Measurements from ENCODE around the gene CLEC5A.

CLEC5A gene

GRCh38 chr7:141975806-141976523 is 29.2 kb upstream of the CLEC5A start:
- Histone ChIP-seq H3K4me2 (ENCODE audit: low read length, poor library complexity, severe bottlenecking) (peak overlapping the region; percentile 33), H3K18ac (ENCODE audit: low read depth in 1 of 2, low read length in 2 of 2) (no peak overlapping the region), H2AK5ac (ENCODE audit: low read length, severe bottlenecking) (no peak overlapping the region), H2AFZ (ENCODE audit: low read depth, low read length) (no peak overlapping the region), H3K14ac (ENCODE audit: low read length in 2 of 2) (no peak overlapping the region), H3K9me3 (ENCODE audit: control insufficient read depth, low read length) (no peaks in the 10 kb centered on the region), H3K27ac (ENCODE audit: low read length, poor library complexity, severe bottlenecking) (no peak overlapping the region), H4K8ac (ENCODE audit: low read length) (no peak overlapping the region), H2BK120ac (ENCODE audit: low read depth, low read length) (no peak overlapping the region), H3K23ac (ENCODE audit: low read length in 2 of 2) (no peak overlapping the region), H3K4me3 (ENCODE audit: insufficient read depth in 1 of 2, low read depth in 1 of 2, low read length in 2 of 2) (peak overlapping the region in 1 of 2 experiments; percentile 16), H4K91ac (ENCODE audit: low read length) (no peak overlapping the region), H3K27me3 (ENCODE audit: control insufficient read depth in 1 of 2, insufficient read depth in 1 of 2, low read length in 2 of 2) (peaks cover 0 to 6% of the 10 kb centered on the region in 2 experiments), H2BK12ac (ENCODE audit: low read length in 2 of 2) (no peak overlapping the region), H3K79me1 (replicated peaks; ENCODE audit: low read length, poor library complexity, severe bottlenecking) (no peaks in the 10 kb centered on the region), H2BK5ac (ENCODE audit: low read depth, low read length, poor library complexity, severe bottlenecking) (no peak overlapping the region), H3K36me3 (ENCODE audit: control insufficient read depth in 1 of 2, insufficient read depth in 2 of 2, low read depth in 1 of 2, low read length in 2 of 2) (no peaks in the 10 kb centered on the region), H2BK15ac (ENCODE audit: low read depth, poor library complexity, severe bottlenecking) (no peak overlapping the region), H3K4ac (ENCODE audit: low read depth in 1 of 2, low read length in 2 of 2) (no peak overlapping the region), H3K9ac (ENCODE audit: low read length) (peak overlapping the region; percentile 14), H3K4me1 (ENCODE audit: control insufficient read depth, insufficient read depth, low read depth, low read length) (no peaks in the 10 kb centered on the region)
- 24% methylated on average over 20 of the region's 21 CpGs for WGBS
- peak; percentile 0 for DNase-seq

- Histone ChIP-seq H3K9me3 (ENCODE audit: control insufficient read depth, low read length) (no peaks in the 10 kb centered on the region), H3K18ac (ENCODE audit: low read depth in 1 of 2, low read length in 2 of 2) (no peak overlapping the region), H2BK15ac (ENCODE audit: low read depth, poor library complexity, severe bottlenecking) (no peak overlapping the region), H2AFZ (ENCODE audit: low read depth, low read length) (no peak overlapping the region), H3K9ac (ENCODE audit: low read length) (no peak overlapping the region), H3K4me2 (ENCODE audit: low read length, poor library complexity, severe bottlenecking) (no peak overlapping the region), H3K27me3 (ENCODE audit: control insufficient read depth in 1 of 2, insufficient read depth in 1 of 2, low read length in 2 of 2) (peaks cover 0 to 6% of the 10 kb centered on the region in 2 experiments), H3K27ac (ENCODE audit: low read length, poor library complexity, severe bottlenecking) (no peak overlapping the region), H4K8ac (ENCODE audit: low read length) (no peak overlapping the region), H2AK5ac (ENCODE audit: low read length, severe bottlenecking) (no peak overlapping the region), H4K91ac (ENCODE audit: low read length) (no peak overlapping the region), H3K4me1 (ENCODE audit: control insufficient read depth, insufficient read depth, low read depth, low read length) (no peaks in the 10 kb centered on the region), H3K23ac (ENCODE audit: low read length in 2 of 2) (no peak overlapping the region), H3K79me1 (replicated peaks; ENCODE audit: low read length, poor library complexity, severe bottlenecking) (no peaks in the 10 kb centered on the region), H3K14ac (ENCODE audit: low read length in 2 of 2) (no peak overlapping the region), H2BK120ac (ENCODE audit: low read depth, low read length) (no peak overlapping the region), H2BK5ac (ENCODE audit: low read depth, low read length, poor library complexity, severe bottlenecking) (no peak overlapping the region), H3K4me3 (ENCODE audit: insufficient read depth in 1 of 2, low read depth in 1 of 2, low read length in 2 of 2) (no peak overlapping the region), H2BK12ac (ENCODE audit: low read length in 2 of 2) (no peak overlapping the region), H3K4ac (ENCODE audit: low read depth in 1 of 2, low read length in 2 of 2) (no peak overlapping the region), H3K36me3 (ENCODE audit: control insufficient read depth in 1 of 2, insufficient read depth in 2 of 2, low read depth in 1 of 2, low read length in 2 of 2) (no peaks in the 10 kb centered on the region)
- DNase-seq: no peak
- no CpG with 5 or more reads among the region's 2 CpGs for WGBS
Measured at GRCh38 chr7:141974831-141975230, 28.1 kb upstream of the CLEC5A start.

- Histone ChIP-seq H4K8ac (ENCODE audit: low read length) (no peak within 1 kb of the TSS), H3K4me3 (ENCODE audit: insufficient read depth in 1 of 2, low read depth in 1 of 2, low read length in 2 of 2) (no peak within 1 kb of the TSS)
Measured at GRCh38 chr7:141973673-141974072, 26.9 kb upstream of the CLEC5A start, which contains the start of gene TAS2R38. TAS2R38 (minus strand) TSS chr7:141973773; CDS start chr7:141973689, 84 bp downstream.

GRCh38 chr7:141960687-141961422 is 14.1 kb upstream of the CLEC5A start:
- no peak for DNase-seq
- Histone ChIP-seq H2BK120ac (ENCODE audit: low read depth, low read length) (no peak overlapping the region), H3K4ac (ENCODE audit: low read depth in 1 of 2, low read length in 2 of 2) (no peak overlapping the region), H2AK5ac (ENCODE audit: low read length, severe bottlenecking) (no peak overlapping the region), H3K23ac (ENCODE audit: low read length in 2 of 2) (no peak overlapping the region), H3K18ac (ENCODE audit: low read depth in 1 of 2, low read length in 2 of 2) (no peak overlapping the region), H3K14ac (ENCODE audit: low read length in 2 of 2) (no peak overlapping the region), H3K4me3 (ENCODE audit: insufficient read depth in 1 of 2, low read depth in 1 of 2, low read length in 2 of 2) (no peak overlapping the region), H3K4me2 (ENCODE audit: low read length, poor library complexity, severe bottlenecking) (no peak overlapping the region), H2BK5ac (ENCODE audit: low read depth, low read length, poor library complexity, severe bottlenecking) (no peak overlapping the region), H3K27me3 (ENCODE audit: control insufficient read depth in 1 of 2, insufficient read depth in 1 of 2, low read length in 2 of 2) (no peaks in the 10 kb centered on the region), H2BK12ac (ENCODE audit: low read length in 2 of 2) (no peak overlapping the region), H3K79me1 (replicated peaks; ENCODE audit: low read length, poor library complexity, severe bottlenecking) (no peaks in the 10 kb centered on the region), H3K9ac (ENCODE audit: low read length) (no peak overlapping the region), H4K91ac (ENCODE audit: low read length) (no peak overlapping the region), H3K9me3 (ENCODE audit: control insufficient read depth, low read length) (no peaks in the 10 kb centered on the region), H3K4me1 (ENCODE audit: control insufficient read depth, insufficient read depth, low read depth, low read length) (no peaks in the 10 kb centered on the region), H3K27ac (ENCODE audit: low read length, poor library complexity, severe bottlenecking) (no peak overlapping the region), H4K8ac (ENCODE audit: low read length) (no peak overlapping the region), H2BK15ac (ENCODE audit: low read depth, poor library complexity, severe bottlenecking) (no peak overlapping the region), H2AFZ (ENCODE audit: low read depth, low read length) (no peak overlapping the region), H3K36me3 (ENCODE audit: control insufficient read depth in 1 of 2, insufficient read depth in 2 of 2, low read depth in 1 of 2, low read length in 2 of 2) (no peaks in the 10 kb centered on the region)
- WGBS: 91% methylated on average over 3 of the region's 3 CpGs

More at GRCh38 chr7:141973673-141974072, 26.9 kb upstream of the CLEC5A start, which contains the start of gene TAS2R38:
- H3K4me1 ChIP-seq (ENCODE audit: control insufficient read depth, insufficient read depth, low read depth, low read length): no peaks in the 10 kb centered on the region
- no peak within 1 kb of the TSS for H3K4ac ChIP-seq (ENCODE audit: low read depth in 1 of 2, low read length in 2 of 2)
- H2AFZ ChIP-seq (ENCODE audit: low read depth, low read length): no peak within 1 kb of the TSS
- H2BK5ac ChIP-seq (ENCODE audit: low read depth, low read length, poor library complexity, severe bottlenecking): no peak within 1 kb of the TSS
- no peak within 1 kb of the TSS for H3K9ac ChIP-seq (ENCODE audit: low read length)
- H3K36me3 ChIP-seq (ENCODE audit: control insufficient read depth in 1 of 2, insufficient read depth in 2 of 2, low read depth in 1 of 2, low read length in 2 of 2): no peaks in the 10 kb centered on the region
- H3K4me2 ChIP-seq (ENCODE audit: low read length, poor library complexity, severe bottlenecking): no peak within 1 kb of the TSS
- H2BK15ac ChIP-seq (ENCODE audit: low read depth, poor library complexity, severe bottlenecking): no peak within 1 kb of the TSS
- no peak within 1 kb of the TSS for H3K23ac ChIP-seq (ENCODE audit: low read length in 2 of 2)
- H3K27me3 ChIP-seq (ENCODE audit: control insufficient read depth in 1 of 2, insufficient read depth in 1 of 2, low read length in 2 of 2): peaks cover 0 to 6% of the 10 kb centered on the region in 2 experiments
- no peak within 1 kb of the TSS for H2BK120ac ChIP-seq (ENCODE audit: low read depth, low read length)
- H3K9me3 ChIP-seq (ENCODE audit: control insufficient read depth, low read length): no peaks in the 10 kb centered on the region
- no peak within 1 kb of the TSS for H2BK12ac ChIP-seq (ENCODE audit: low read length in 2 of 2)
- H3K79me1 ChIP-seq (replicated peaks; ENCODE audit: low read length, poor library complexity, severe bottlenecking): no peaks in the 10 kb centered on the region
- no peak within 1 kb of the TSS for H2AK5ac ChIP-seq (ENCODE audit: low read length, severe bottlenecking)
- 96% methylated on average over 5 of the region's 7 CpGs for WGBS
- no peak within 1 kb of the TSS for H3K18ac ChIP-seq (ENCODE audit: low read depth in 1 of 2, low read length in 2 of 2)
- no peak within 1 kb of the TSS for H3K14ac ChIP-seq (ENCODE audit: low read length in 2 of 2)
- H3K27ac ChIP-seq (ENCODE audit: low read length, poor library complexity, severe bottlenecking): no peak within 1 kb of the TSS
- DNase-seq: no peak
- H4K91ac ChIP-seq (ENCODE audit: low read length): no peak within 1 kb of the TSS

Measured in mesenchymal stem cell (in vitro differentiated cells and primary cell).